OCI-LY7 (cell line): ENCODE data around the gene HSD17B1. TPM values are rescaled to one million over a fixed set of nuclear protein-coding genes. Genes with fewer than 3 reads are reported as not detected.

Source experiments
- BruUV-seq: library from RNA; stranded (reverse); fragments of 400-500 nt; replicated peaks from 2 replicates; lab custom pipeline; 2021; lab: Mats Ljungman, UMichigan
- CTCF ChIA-PET: fragments of 300-600 bp; sonication (Branson Sonifier 250); formaldehyde crosslinking; loops from one replicate; lab custom pipeline; 2022; ENCODE audit warnings: antibody characterized with exemption; ENCODE audit not compliant: unreplicated experiment; lab: Charles Lee
- POLR2A ChIA-PET: fragments of 300-600 bp; sonication (Branson Sonifier 250); formaldehyde crosslinking; loops from one replicate; lab custom pipeline; 2022; ENCODE audit warnings: antibody characterized with exemption; lab: Charles Lee
- DNase-seq: peaks from one replicate; pipeline ENCODE4 v3.0.0-alpha.2; 2015; ENCODE audit warnings: low spot score
- H2AFZ ChIP-seq: fragments of 200-600 bp; sonication (generic), shearing (Covaris generic); 2 replicates; pipeline ENCODE4 v1.6.1; 2014; ENCODE audit warnings: mild to moderate bottlenecking, antibody characterized with exemption, low read length, moderate library complexity
- H3K27ac ChIP-seq: fragments of 200-600 bp; sonication (generic); 2 replicates; pipeline ENCODE4 v1.5.1; 2014; ENCODE audit warnings: mixed run types, low read depth, mild to moderate bottlenecking, moderate library complexity, low read length, inconsistent platforms; ENCODE audit not compliant: poor library complexity, severe bottlenecking
- H3K36me3 ChIP-seq: fragments of 200-600 bp; sonication (generic); 2 replicates; pipeline ENCODE4 v1.6.1; 2014; ENCODE audit warnings: mild to moderate bottlenecking, antibody characterized with exemption, low read length, moderate library complexity, mixed read lengths; ENCODE audit not compliant: insufficient read depth
- H3K4me1 ChIP-seq: fragments of 200-600 bp; sonication (generic); 2 replicates; pipeline ENCODE4 v1.5.1; 2014; ENCODE audit warnings: mild to moderate bottlenecking, low read length; ENCODE audit not compliant: insufficient read depth, poor library complexity, severe bottlenecking
- H3K4me2 ChIP-seq: fragments of 200-600 bp; sonication (generic); 2 replicates; pipeline ENCODE4 v1.6.1; 2014; ENCODE audit warnings: mild to moderate bottlenecking, low read length
- H3K4me3 ChIP-seq: fragments of 200-600 bp; sonication (generic); 2 replicates; pipeline ENCODE4 v1.5.1; 2014; ENCODE audit warnings: mild to moderate bottlenecking, low read depth, low read length; ENCODE audit not compliant: poor library complexity, severe bottlenecking
- H3K79me2 ChIP-seq: fragments of 200-600 bp; sonication (generic); 2 replicates; pipeline ENCODE4 v1.6.1; 2016; ENCODE audit warnings: low read depth, mild to moderate bottlenecking, low read length, moderate library complexity, mixed read lengths; ENCODE audit not compliant: insufficient read depth
- H3K9me2 ChIP-seq: fragments of 200-600 bp; sonication (generic); 2 replicates; pipeline ENCODE4 v1.6.1; 2016; ENCODE audit warnings: mild to moderate bottlenecking, low read length, mixed read lengths; ENCODE audit not compliant: insufficient read depth
- H3K9me3 ChIP-seq: fragments of 200-600 bp; sonication (generic); 2 replicates; pipeline ENCODE4 v1.6.1; 2014; ENCODE audit warnings: mild to moderate bottlenecking, mixed run types, low read length, mixed read lengths
- H4K20me1 ChIP-seq: fragments of 200-600 bp; sonication (generic); 2 replicates; pipeline ENCODE4 v1.6.1; 2014; ENCODE audit warnings: mild to moderate bottlenecking, antibody characterized with exemption, low read length, moderate library complexity, mixed read lengths; ENCODE audit not compliant: insufficient read depth
- CTCF ChIP-seq: fragments of 200-600 bp; sonication (generic); conservative IDR thresholded peaks from 2 replicates; pipeline ENCODE4 v1.5.1; 2014; ENCODE audit warnings: mild to moderate bottlenecking, antibody characterized with exemption, low read length, moderate library complexity, mixed read lengths
- EZH2phosphoT487 ChIP-seq: fragments of 200-600 bp; sonication (generic); IDR thresholded peaks from 2 replicates; pipeline ENCODE4 v1.6.1; 2018; ENCODE audit warnings: low read depth, borderline replicate concordance, mild to moderate bottlenecking, mixed run types, antibody characterized with exemption, low read length, moderate library complexity, mixed read lengths
- intact Hi-C: fragments of 100-400 bp; cut with micrococcal nuclease; formaldehyde crosslinking; loops from one replicate; pipeline ENCODE4 v1.10.0; 2022; ENCODE audit not compliant: unreplicated experiment
- total RNA-seq, 2 experiments: library from RNA; depleted of rRNA in 1 of 2; stranded (reverse); fragments of >200 nt in 1 of 2; shearing (Covaris generic) in 1 of 2; gene quantifications; 2 replicates each; pipeline ENCODE4 v1.2.3, GENCODE V29; 2014 to 2022

Gene HSD17B1
- total RNA-seq, 2 experiments from 2014 or later = 2.2 to 2.5 TPM

GRCh38 chr17:42526031-42526444 is 26.7 kb upstream of the HSD17B1 start:
- no TSS peak for BruUV-seq
- Histone ChIP-seq H3K4me1 (peaks cover 15% of the 10 kb centered on the region), H3K4me3 (no peak overlapping the region), H3K4me2 (no peak overlapping the region), H3K27ac (no peak overlapping the region), H3K79me2 (no peaks in the 10 kb centered on the region), H3K36me3 (no peaks in the 10 kb centered on the region), H3K9me2 (no peaks in the 10 kb centered on the region), H2AFZ (no peak overlapping the region), H4K20me1 (no peaks in the 10 kb centered on the region), H3K9me3 (no peaks in the 10 kb centered on the region)
- ChIA-PET POLR2A (interaction anchor here (0.7 kb wide), 1 partner anchor 118 kb away, joined by 3 read pairs; no protein-coding TSS in a partner anchor), CTCF (no interaction called here)
- intact Hi-C loops = no loop called here
- DNase-seq = no peak
- TF ChIP-seq CTCF (no peak), EZH2phosphoT487 (no peak)

GRCh38 chr17:42527932-42528331 is 24.8 kb upstream of the HSD17B1 start:
- POLR2A ChIA-PET = no interaction called here
- H2AFZ ChIP-seq = no peak overlapping the region
- H3K9me3 ChIP-seq = no peaks in the 10 kb centered on the region
- H4K20me1 ChIP-seq = no peaks in the 10 kb centered on the region
- CTCF ChIA-PET = interaction anchor here (0.6 to 1.0 kb wide), 2 partner anchors 46 to 212 kb away, joined by 3 read pairs; no protein-coding TSS in a partner anchor
- H3K79me2 ChIP-seq = no peaks in the 10 kb centered on the region
- DNase-seq = no peak
- H3K4me3 ChIP-seq = no peak overlapping the region
- H3K36me3 ChIP-seq = no peaks in the 10 kb centered on the region
- intact Hi-C loops = loop anchor here (1.0 kb wide), 3 partner anchors 100 to 206 kb away; no protein-coding TSS in a partner anchor
- H3K4me1 ChIP-seq = peaks cover 19% of the 10 kb centered on the region
- no peak for TF ChIP-seq CTCF
- no peak for TF ChIP-seq EZH2phosphoT487
- no peak overlapping the region for H3K4me2 ChIP-seq
- no TSS peak for BruUV-seq
- no peaks in the 10 kb centered on the region for H3K9me2 ChIP-seq
- H3K27ac ChIP-seq = no peak overlapping the region

- BruUV-seq = no TSS peak
- DNase-seq = no peak
- Histone ChIP-seq H3K9me3 (no peaks in the 10 kb centered on the region), H3K4me2 (no peak overlapping the region), H3K36me3 (no peaks in the 10 kb centered on the region), H3K27ac (no peak overlapping the region), H3K9me2 (no peaks in the 10 kb centered on the region), H3K4me3 (no peak overlapping the region), H3K4me1 (peaks cover 19% of the 10 kb centered on the region), H4K20me1 (no peaks in the 10 kb centered on the region), H2AFZ (no peak overlapping the region), H3K79me2 (no peaks in the 10 kb centered on the region)
- ChIA-PET CTCF (no interaction called here), POLR2A (interaction anchor here (1.6 kb wide), 1 partner anchor 98 kb away, joined by 5 read pairs; no protein-coding TSS in a partner anchor)
- TF ChIP-seq CTCF = no peak
- no peak for TF ChIP-seq EZH2phosphoT487
- intact Hi-C loops = no loop called here
These were observed 23.7 kb upstream of the HSD17B1 start for GRCh38 chr17:42529061-42529460.
